ENCODE results near the gene LEMD1. TPM values are rescaled to one million over a fixed set of nuclear protein-coding genes. Genes with fewer than 3 reads are reported as not detected.
A peak's percentile ranks its signal among the peaks of the same experiment; 100 is the strongest.

The LEMD1 gene
- polyA plus RNA-seq, 1 donor from 2014 or later = 67.6 TPM

GRCh38 chr1:205466595-205467220, 44.9 kb upstream of the LEMD1 start:
- H4K20me1 ChIP-seq (ENCODE audit: insufficient read depth) = no peaks in the 10 kb centered on the region
- no peaks in the 10 kb centered on the region for H3K36me3 ChIP-seq (ENCODE audit: insufficient read depth, low read length)
- H3K27me3 ChIP-seq (ENCODE audit: insufficient read depth, low read depth, low read length) = no peaks in the 10 kb centered on the region
- H3K27ac ChIP-seq (ENCODE audit: low read length) = no peak overlapping the region
- H3K9me2 ChIP-seq (ENCODE audit: insufficient read depth, low read length) = no peaks in the 10 kb centered on the region
- H3K4me3 ChIP-seq (ENCODE audit: low read length) = no peak overlapping the region
- no peaks in the 10 kb centered on the region for H3F3A ChIP-seq (ENCODE audit: insufficient read depth, low read length, poor library complexity, severe bottlenecking)
- H3K9me3 ChIP-seq (ENCODE audit: low read length) = no peaks in the 10 kb centered on the region
- TF ChIP-seq EZH2 (IDR thresholded peaks at IDR 0.05; ENCODE audit: borderline replicate concordance, insufficient read depth, low read length, poor library complexity, severe bottlenecking) (no peak), RAD21 (conservative IDR thresholded peaks at IDR 0.05) (no peak), EP300 (conservative IDR thresholded peaks at IDR 0.05; ENCODE audit: poor library complexity, severe bottlenecking) (no peak), REST (IDR thresholded peaks at IDR 0.05; ENCODE audit: borderline replicate concordance) (no peak), TAF1 (IDR thresholded peaks at IDR 0.05; ENCODE audit: low read depth) (no peak), MXI1 (conservative IDR thresholded peaks at IDR 0.05; ENCODE audit: poor library complexity, severe bottlenecking) (no peak), POLR2AphosphoS5 (IDR thresholded peaks at IDR 0.05) (no peak), SMC3 (conservative IDR thresholded peaks at IDR 0.05; ENCODE audit: poor library complexity) (no peak), CTCF (IDR thresholded peaks at IDR 0.05; ENCODE audit: poor library complexity, severe bottlenecking) (no peak)
- H3K4me2 ChIP-seq (ENCODE audit: low read length) = no peak overlapping the region
- H3K9ac ChIP-seq (ENCODE audit: low read length) = peak overlapping the region; percentile 15
- H3K79me2 ChIP-seq (replicated peaks; ENCODE audit: insufficient read depth, low read length) = no peaks in the 10 kb centered on the region
- H2AFZ ChIP-seq (ENCODE audit: low read depth, low read length) = no peak overlapping the region

- H3K9ac ChIP-seq (ENCODE audit: low read length) = no peak overlapping the region
- no peaks in the 10 kb centered on the region for H4K20me1 ChIP-seq (ENCODE audit: insufficient read depth)
- no peaks in the 10 kb centered on the region for H3K79me2 ChIP-seq (replicated peaks; ENCODE audit: insufficient read depth, low read length)
- H3K27me3 ChIP-seq (ENCODE audit: insufficient read depth, low read depth, low read length) = no peaks in the 10 kb centered on the region
- TF ChIP-seq POLR2AphosphoS5 (IDR thresholded peaks at IDR 0.05) = no peak
- no peak for TF ChIP-seq SMC3 (conservative IDR thresholded peaks at IDR 0.05; ENCODE audit: poor library complexity)
- TF ChIP-seq EP300 (conservative IDR thresholded peaks at IDR 0.05; ENCODE audit: poor library complexity, severe bottlenecking) = no peak
- no peak for TF ChIP-seq REST (IDR thresholded peaks at IDR 0.05; ENCODE audit: borderline replicate concordance)
- H3K27ac ChIP-seq (ENCODE audit: low read length) = no peak overlapping the region
- no peaks in the 10 kb centered on the region for H3K9me2 ChIP-seq (ENCODE audit: insufficient read depth, low read length)
- no peaks in the 10 kb centered on the region for H3K9me3 ChIP-seq (ENCODE audit: low read length)
- H3K4me2 ChIP-seq (ENCODE audit: low read length) = no peak overlapping the region
- H2AFZ ChIP-seq (ENCODE audit: low read depth, low read length) = no peak overlapping the region
- H3F3A ChIP-seq (ENCODE audit: insufficient read depth, low read length, poor library complexity, severe bottlenecking) = no peaks in the 10 kb centered on the region
- no peak overlapping the region for H3K4me3 ChIP-seq (ENCODE audit: low read length)
- H3K36me3 ChIP-seq (ENCODE audit: insufficient read depth, low read length) = no peaks in the 10 kb centered on the region
Measured at GRCh38 chr1:205465392-205465791, 43.5 kb upstream of the LEMD1 start.
